ENCODE data around the gene ATP6V0B.

DNA sequence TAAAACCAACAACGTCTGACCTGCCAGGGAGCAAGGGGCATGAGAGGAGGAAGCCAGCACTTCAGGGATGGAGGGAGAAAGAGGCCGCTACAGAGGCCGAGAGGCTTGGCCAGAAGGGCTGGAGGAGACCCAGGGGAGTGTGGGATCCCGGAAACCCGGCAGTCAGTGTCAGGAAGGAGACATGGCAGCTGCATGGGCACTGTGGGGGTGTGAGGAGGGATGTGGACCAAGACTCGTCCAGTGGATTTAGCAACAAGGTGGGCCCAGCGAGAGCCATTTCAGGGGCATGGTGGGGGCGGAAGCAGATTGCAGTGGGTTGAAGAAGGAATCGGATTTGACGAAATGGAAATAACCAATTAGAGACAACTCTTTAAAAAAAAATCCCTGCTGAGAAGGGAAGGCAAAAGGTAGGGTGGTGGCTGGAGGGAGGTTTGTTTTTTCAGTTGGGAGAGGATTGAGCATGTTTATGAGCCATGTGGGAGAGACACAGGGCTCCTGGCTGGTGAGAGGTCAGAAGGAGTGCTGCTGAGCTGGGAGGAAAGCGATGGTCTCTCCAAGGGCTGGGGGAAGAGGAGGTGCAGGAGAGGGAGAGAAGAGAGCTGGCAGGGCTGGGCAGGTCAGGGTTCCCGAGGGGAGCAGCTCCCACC is 8.6 kb downstream of the ATP6V0B start:
- TF ChIP-seq, protein P1, sequence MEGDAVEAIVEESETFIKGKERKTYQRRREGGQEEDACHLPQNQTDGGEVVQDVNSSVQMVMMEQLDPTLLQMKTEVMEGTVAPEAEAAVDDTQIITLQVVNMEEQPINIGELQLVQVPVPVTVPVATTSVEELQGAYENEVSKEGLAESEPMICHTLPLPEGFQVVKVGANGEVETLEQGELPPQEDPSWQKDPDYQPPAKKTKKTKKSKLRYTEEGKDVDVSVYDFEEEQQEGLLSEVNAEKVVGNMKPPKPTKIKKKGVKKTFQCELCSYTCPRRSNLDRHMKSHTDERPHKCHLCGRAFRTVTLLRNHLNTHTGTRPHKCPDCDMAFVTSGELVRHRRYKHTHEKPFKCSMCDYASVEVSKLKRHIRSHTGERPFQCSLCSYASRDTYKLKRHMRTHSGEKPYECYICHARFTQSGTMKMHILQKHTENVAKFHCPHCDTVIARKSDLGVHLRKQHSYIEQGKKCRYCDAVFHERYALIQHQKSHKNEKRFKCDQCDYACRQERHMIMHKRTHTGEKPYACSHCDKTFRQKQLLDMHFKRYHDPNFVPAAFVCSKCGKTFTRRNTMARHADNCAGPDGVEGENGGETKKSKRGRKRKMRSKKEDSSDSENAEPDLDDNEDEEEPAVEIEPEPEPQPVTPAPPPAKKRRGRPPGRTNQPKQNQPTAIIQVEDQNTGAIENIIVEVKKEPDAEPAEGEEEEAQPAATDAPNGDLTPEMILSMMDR (IDR thresholded peaks at IDR 0.05): no peak
- no peak for TF ChIP-seq EZH2 (IDR thresholded peaks at IDR 0.05; ENCODE audit: borderline replicate concordance, insufficient read depth, low read depth, low read length, poor library complexity, severe bottlenecking)

All from B cell (primary cell).